ENCODE measurements around the gene HIGD1C.

The HIGD1C gene

GRCh38 chr12:51018956-51019355 lies 66.6 kb downstream of the HIGD1C start:
- no peak for DNase-seq (ENCODE audit: low read depth, low spot score)

- DNase-seq (ENCODE audit: low read depth, low spot score) = no peak
Measured at GRCh38 chr12:51019927-51020326, 67.6 kb downstream of the HIGD1C start.

Data from activated CD4-positive, CD25-positive, alpha-beta regulatory T cell treated with anti-CD3 and anti-CD28 coated beads, Interleukin-2, amount 50 U/mL, for 16 hours (primary cell).